Activated CD4-positive, alpha-beta T cell treated with anti-CD3 and anti-CD28 coated beads, Interleukin-2, amount 10 ng/mL, durations not matched to agents 7 days and 5 days (primary cell): Measurements from ENCODE around the gene ZNF407. TPM values are rescaled to one million over a fixed set of nuclear protein-coding genes. Genes with fewer than 3 reads are reported as not detected.

Source experiments
- CTCF ChIA-PET: fragments of 350-600 bp; sonication (Branson Sonifier 250); formaldehyde crosslinking; loops from one replicate; lab custom pipeline; 2021; ENCODE audit warnings: antibody characterized with exemption; lab: Charles Lee
- POLR2A ChIA-PET: fragments of 350-600 bp; sonication (Branson Sonifier 250); formaldehyde crosslinking; loops from one replicate; lab custom pipeline; 2021; ENCODE audit warnings: antibody characterized with exemption; lab: Charles Lee
- DNase-seq: peaks from one replicate; pipeline ENCODE4 v3.0.0-alpha.2; 2020
- H3K27ac Mint-ChIP-seq: one replicate; pipeline ENCODE4 v1.8.0; 2021; ENCODE audit warnings: mild to moderate bottlenecking, moderate library complexity, mixed read lengths
- H3K27me3 Mint-ChIP-seq: one replicate; pipeline ENCODE4 v1.8.0; 2021; ENCODE audit warnings: mixed read lengths
- H3K36me3 Mint-ChIP-seq: one replicate; pipeline ENCODE4 v1.8.0; 2021; ENCODE audit warnings: low read depth, mixed read lengths
- H3K4me1 Mint-ChIP-seq: one replicate; pipeline ENCODE4 v1.8.0; 2021; ENCODE audit warnings: mixed read lengths
- H3K4me3 Mint-ChIP-seq: one replicate; pipeline ENCODE4 v1.8.0; 2021; ENCODE audit warnings: mild to moderate bottlenecking, moderate library complexity, mixed read lengths
- H3K9me3 Mint-ChIP-seq: one replicate; pipeline ENCODE4 v1.8.0; 2021; ENCODE audit warnings: mixed read lengths
- total RNA-seq, 2 experiments: library from RNA; stranded (reverse); gene quantifications; one replicate each; pipeline ENCODE4 v1.2.3, GENCODE V29; 2021

ZNF407 gene
- total RNA-seq, 2 experiments from 2014 or later, result 19.3 TPM

DNA sequence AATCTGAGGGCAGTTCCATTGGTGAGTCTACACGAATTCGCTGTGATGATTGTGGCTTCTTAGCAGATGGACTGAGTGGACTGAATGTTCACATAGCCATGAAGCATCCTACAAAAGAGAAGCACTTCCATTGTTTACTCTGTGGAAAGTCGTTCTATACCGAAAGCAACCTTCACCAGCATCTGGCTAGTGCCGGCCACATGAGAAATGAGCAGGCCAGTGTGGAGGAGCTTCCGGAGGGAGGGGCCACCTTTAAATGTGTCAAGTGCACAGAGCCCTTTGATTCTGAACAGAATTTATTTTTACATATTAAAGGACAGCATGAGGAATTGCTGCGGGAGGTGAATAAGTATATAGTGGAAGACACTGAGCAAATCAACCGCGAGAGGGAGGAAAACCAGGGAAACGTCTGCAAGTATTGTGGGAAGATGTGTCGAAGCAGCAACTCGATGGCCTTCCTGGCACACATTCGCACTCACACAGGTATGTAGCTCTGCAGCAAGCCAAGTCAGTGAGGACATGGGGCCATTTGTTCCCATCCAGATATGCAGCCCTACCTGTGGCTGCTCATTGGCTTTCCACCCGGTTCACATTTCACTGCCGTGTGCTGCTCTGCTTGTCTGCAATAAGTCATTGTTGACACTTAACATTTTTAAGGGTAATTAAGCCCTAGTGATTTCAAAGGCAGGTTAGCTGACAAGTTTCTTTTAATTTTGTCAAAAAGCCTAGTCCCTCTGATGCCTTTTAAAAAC is 37.7 kb downstream of the ZNF407 start:
- Mint-ChIP-seq H3K27me3 (no peaks in the 10 kb centered on the region), H3K4me1 (peaks cover 36% of the 10 kb centered on the region), H3K27ac (no peak overlapping the region), H3K36me3 (peaks cover 34% of the 10 kb centered on the region), H3K9me3 (no peaks in the 10 kb centered on the region), H3K4me3 (no peak overlapping the region)
- ChIA-PET POLR2A (no interaction called here), CTCF (no interaction called here)
- no peak for DNase-seq

DNA sequence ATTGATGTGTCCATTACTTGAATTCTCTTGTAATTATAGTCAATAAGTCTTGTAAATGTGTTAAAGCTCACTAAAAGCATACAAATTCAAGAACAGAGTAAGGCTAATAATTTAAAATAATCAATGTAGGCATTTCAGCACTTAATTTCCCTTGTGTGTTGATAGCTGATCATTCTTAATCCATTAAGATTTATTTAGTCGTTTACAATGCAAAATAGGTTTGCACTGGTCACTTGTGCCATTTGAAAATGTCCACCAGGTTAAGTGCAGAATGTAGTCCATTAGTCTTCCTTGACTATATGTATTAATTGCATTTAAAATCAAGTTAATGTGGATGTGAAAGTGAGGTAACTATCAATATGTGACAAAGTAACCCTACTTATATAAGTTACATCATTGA is 39.4 kb downstream of the ZNF407 start:
- H3K27me3 Mint-ChIP-seq, result no peaks in the 10 kb centered on the region
- ChIA-PET CTCF (no interaction called here), POLR2A (no interaction called here)
- H3K4me1 Mint-ChIP-seq, result peaks cover 19% of the 10 kb centered on the region
- no peak for DNase-seq
- no peaks in the 10 kb centered on the region for H3K9me3 Mint-ChIP-seq
- no peak overlapping the region for H3K27ac Mint-ChIP-seq
- no peak overlapping the region for H3K4me3 Mint-ChIP-seq
- H3K36me3 Mint-ChIP-seq, result peaks cover 36% of the 10 kb centered on the region

DNA sequence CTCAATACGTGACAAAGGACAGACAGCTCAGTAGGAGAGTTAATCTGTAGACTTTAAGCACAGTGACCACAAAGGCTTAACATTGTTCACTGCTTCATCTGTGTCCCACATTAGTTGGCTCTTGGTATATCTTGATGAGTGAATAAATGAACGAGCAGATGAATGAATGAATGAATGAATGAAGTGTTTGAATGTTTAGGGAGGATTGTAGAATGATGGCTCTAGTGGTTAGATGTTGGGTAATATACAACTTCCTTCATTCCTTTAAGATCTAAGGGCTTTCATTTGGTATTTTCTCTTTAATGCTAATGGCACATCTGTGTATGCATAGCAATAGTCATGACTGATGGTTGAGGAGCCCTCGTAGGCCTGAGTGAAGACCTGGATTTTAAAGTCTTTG is 40.5 kb downstream of the ZNF407 start:
- H3K4me1 Mint-ChIP-seq, result peaks cover 7% of the 10 kb centered on the region

DNA sequence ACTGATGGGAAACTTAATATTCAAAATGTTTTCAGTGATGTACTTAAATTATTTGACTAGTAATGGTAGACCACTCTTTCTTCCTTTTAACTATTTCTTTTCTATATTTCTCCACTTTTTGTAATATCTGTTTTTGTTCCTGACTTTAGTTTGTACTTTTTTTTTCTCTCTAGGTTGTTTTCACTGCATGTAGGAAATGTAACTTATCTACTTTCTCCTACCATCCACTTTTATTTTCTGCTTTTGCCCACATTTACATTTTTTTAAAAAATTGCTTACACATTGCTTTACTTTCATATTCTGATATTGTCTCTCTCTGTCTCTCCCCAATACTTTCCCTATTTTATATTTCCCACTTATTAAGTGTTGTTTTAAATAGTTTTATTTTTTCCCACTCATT is 47.0 kb downstream of the ZNF407 start:
- H3K36me3 Mint-ChIP-seq, result peaks cover 13% of the 10 kb centered on the region
- H3K27me3 Mint-ChIP-seq, result no peaks in the 10 kb centered on the region
- no peaks in the 10 kb centered on the region for H3K9me3 Mint-ChIP-seq
- ChIA-PET CTCF (no interaction called here), POLR2A (no interaction called here)
- H3K4me1 Mint-ChIP-seq, result peaks cover 11% of the 10 kb centered on the region
- H3K27ac Mint-ChIP-seq, result peak overlapping the region; percentile 46
- no peak overlapping the region for H3K4me3 Mint-ChIP-seq
- DNase-seq, result no peak

More for the DNA sequence above, 40.5 kb downstream of the ZNF407 start:
- H3K27me3 Mint-ChIP-seq, result no peaks in the 10 kb centered on the region
- ChIA-PET POLR2A (no interaction called here), CTCF (no interaction called here)
- no peak overlapping the region for H3K27ac Mint-ChIP-seq
- no peak overlapping the region for H3K4me3 Mint-ChIP-seq
- peaks cover 28% of the 10 kb centered on the region for H3K36me3 Mint-ChIP-seq
- no peak for DNase-seq
- no peaks in the 10 kb centered on the region for H3K9me3 Mint-ChIP-seq

DNA sequence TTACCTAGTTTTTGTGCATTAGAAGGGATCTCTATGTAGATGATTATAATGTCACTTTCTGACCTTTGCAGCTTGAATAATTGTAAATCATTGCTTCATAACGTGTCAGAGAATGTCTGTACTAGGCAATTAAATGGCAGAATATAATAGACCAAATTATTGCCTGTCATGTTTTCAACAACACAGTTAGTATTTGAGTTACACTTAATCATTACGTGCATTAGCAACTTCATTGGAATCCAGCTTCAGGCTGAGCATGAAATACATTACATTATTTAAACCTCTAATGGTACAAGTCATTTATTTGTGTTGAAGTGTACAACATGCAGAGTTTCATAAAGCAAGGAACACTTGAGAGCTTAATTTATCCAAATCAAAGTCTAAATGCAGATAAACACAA is 48.0 kb downstream of the ZNF407 start:
- Mint-ChIP-seq H3K9me3 (no peaks in the 10 kb centered on the region), H3K27me3 (no peaks in the 10 kb centered on the region), H3K27ac (no peak overlapping the region), H3K4me1 (peaks cover 11% of the 10 kb centered on the region), H3K36me3 (peaks cover 13% of the 10 kb centered on the region), H3K4me3 (no peak overlapping the region)
- ChIA-PET CTCF (interaction anchor here (0.7 kb wide), 1 partner anchor 21 kb away, joined by 4 read pairs; no protein-coding TSS in a partner anchor), POLR2A (no interaction called here)
- no peak for DNase-seq

DNA sequence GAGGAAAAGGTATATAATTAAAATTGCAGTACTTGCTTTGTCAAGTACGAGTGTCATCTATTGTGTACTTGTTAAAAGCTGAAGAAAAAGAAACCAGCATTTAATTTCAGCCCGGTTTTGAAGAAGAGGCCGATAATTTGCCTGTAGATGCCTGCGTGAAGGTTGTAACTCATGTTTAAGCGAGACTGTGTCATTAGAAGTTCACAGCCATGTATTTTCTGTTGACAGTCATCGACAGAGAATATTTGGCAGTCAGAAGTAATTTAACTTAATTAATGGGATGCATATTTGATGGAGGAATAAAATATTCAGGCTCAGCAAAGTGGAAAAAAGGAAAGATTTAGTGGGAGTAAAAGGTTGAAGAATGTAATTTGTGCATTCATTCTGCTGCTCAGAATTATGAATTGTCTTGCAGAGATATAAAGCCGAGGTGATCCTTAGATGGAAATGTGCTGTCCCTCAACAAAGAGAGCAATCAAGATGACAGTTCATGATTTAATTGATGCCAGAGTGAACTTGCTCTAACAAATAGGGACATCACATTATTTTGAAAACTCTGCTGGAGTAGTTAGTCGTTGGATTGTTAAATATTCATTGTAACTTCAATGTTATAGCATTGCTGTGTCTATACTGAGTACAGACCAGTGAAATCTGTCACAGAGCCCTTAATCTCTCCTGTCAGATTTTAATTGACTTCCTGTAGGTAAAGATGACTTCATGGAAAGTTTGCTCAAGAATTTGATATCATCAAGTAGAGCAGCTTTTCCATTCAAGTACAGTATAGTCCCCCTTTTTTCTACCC is 53.9 kb downstream of the ZNF407 start:
- ChIA-PET CTCF (no interaction called here), POLR2A (no interaction called here)
- DNase-seq, result no peak
- H3K27ac Mint-ChIP-seq, result no peak overlapping the region
- no peaks in the 10 kb centered on the region for H3K4me1 Mint-ChIP-seq
- peaks cover 4% of the 10 kb centered on the region for H3K36me3 Mint-ChIP-seq
- no peak overlapping the region for H3K4me3 Mint-ChIP-seq
- no peaks in the 10 kb centered on the region for H3K27me3 Mint-ChIP-seq
- no peaks in the 10 kb centered on the region for H3K9me3 Mint-ChIP-seq

DNA sequence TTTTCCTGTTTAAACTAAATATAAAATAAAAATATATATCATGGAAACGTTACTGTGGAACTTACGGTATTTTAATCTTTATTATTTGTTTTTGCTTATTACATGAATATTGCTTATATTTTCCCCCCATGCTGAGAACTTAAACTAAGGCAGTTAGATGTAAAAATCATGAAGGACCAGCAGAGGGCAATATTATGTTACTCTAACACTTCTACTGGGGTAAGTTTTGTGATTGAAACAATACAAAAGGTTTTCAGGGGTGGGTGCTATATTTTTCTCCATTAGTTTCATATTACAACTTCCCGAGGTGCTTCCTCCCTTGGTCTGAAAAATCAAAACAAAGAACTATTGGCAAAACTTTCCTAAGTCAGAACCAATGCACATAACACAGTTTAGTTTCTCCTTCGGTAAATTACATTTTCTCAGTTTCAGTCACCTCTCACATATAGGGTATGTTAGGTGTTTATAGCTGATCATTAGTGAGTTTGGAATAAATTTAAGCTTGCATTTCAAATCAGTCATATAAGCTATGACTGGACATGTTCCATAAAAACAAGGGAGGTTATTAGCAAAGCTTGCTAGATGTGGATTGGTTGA is 54.8 kb downstream of the ZNF407 start:
- ChIA-PET CTCF (no interaction called here), POLR2A (no interaction called here)
- Mint-ChIP-seq H3K4me1 (no peaks in the 10 kb centered on the region), H3K4me3 (no peak overlapping the region), H3K27ac (no peak overlapping the region), H3K9me3 (no peaks in the 10 kb centered on the region), H3K36me3 (peaks cover 2% of the 10 kb centered on the region), H3K27me3 (no peaks in the 10 kb centered on the region)
- DNase-seq, result peak; percentile 27

DNA sequence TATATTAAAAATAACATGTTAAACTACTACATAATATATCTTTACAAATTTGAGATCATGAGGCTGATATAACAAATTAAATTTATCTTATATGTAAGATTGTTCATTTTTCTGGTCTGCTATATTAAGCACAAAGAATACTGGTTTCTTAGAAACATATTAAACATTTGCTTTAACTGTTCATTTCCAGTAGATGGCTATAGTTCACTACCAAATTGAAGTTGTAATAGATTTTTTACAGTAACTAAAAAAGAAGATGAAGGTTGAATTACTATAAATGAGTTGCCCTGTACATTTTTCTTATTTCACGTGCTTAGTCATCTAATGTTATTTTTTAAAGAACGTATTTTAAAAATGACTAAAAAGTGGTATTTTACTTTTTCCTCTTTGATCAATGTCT is 57.0 kb downstream of the ZNF407 start:
- Mint-ChIP-seq H3K9me3 (no peaks in the 10 kb centered on the region), H3K36me3 (no peaks in the 10 kb centered on the region), H3K27me3 (no peaks in the 10 kb centered on the region), H3K4me3 (no peak overlapping the region), H3K27ac (no peak overlapping the region), H3K4me1 (no peaks in the 10 kb centered on the region)
- CTCF ChIA-PET, result no interaction called here
- POLR2A ChIA-PET, result no interaction called here
- no peak for DNase-seq

DNA sequence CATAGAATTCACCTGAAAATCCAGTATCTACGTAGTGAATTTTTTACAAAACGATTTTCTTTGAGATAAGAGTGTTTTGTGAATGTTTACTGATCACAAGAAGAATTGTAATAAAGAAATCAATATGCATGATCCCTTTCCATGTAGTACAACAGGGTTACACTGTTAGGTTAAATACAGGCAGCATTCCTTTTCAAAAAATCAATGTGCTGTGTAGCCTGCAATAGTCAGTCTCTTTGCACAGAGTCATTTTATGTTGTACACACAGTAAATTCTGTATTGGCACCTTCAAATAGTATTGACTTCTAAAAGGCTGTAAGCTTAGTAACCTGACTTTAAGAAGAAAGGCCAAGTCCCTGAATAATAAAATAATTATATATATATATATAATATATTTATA is 63.3 kb downstream of the ZNF407 start:
- DNase-seq, result no peak
- ChIA-PET POLR2A (no interaction called here), CTCF (no interaction called here)
- H3K27me3 Mint-ChIP-seq, result no peaks in the 10 kb centered on the region
- no peak overlapping the region for H3K27ac Mint-ChIP-seq
- H3K36me3 Mint-ChIP-seq, result no peaks in the 10 kb centered on the region
- no peaks in the 10 kb centered on the region for H3K4me1 Mint-ChIP-seq
- H3K4me3 Mint-ChIP-seq, result no peak overlapping the region
- no peaks in the 10 kb centered on the region for H3K9me3 Mint-ChIP-seq

DNA sequence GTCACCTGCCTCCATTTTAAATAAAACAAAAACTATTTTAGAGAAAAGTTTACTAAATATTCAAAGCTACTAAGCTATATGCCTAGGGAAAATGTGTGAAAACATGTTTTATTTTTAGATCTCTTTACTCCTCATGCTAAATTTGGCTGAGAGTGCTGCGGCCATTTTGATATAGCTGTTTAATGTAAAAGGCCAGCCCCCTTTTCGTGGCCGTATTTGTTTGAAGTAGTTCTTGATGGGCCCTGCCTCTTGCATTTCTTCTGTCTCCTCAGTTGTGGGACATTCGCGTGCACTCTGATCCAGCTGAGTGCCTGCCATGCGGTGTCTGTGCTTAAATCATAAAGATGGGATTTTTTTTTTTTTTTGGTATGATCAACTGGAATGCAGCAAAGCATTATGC is 64.0 kb downstream of the ZNF407 start:
- H3K9me3 Mint-ChIP-seq, result no peaks in the 10 kb centered on the region
- no peak overlapping the region for H3K27ac Mint-ChIP-seq
- H3K4me1 Mint-ChIP-seq, result no peaks in the 10 kb centered on the region
- ChIA-PET CTCF (no interaction called here), POLR2A (no interaction called here)
- no peak overlapping the region for H3K4me3 Mint-ChIP-seq
- H3K27me3 Mint-ChIP-seq, result no peaks in the 10 kb centered on the region
- no peaks in the 10 kb centered on the region for H3K36me3 Mint-ChIP-seq
- no peak for DNase-seq

DNA sequence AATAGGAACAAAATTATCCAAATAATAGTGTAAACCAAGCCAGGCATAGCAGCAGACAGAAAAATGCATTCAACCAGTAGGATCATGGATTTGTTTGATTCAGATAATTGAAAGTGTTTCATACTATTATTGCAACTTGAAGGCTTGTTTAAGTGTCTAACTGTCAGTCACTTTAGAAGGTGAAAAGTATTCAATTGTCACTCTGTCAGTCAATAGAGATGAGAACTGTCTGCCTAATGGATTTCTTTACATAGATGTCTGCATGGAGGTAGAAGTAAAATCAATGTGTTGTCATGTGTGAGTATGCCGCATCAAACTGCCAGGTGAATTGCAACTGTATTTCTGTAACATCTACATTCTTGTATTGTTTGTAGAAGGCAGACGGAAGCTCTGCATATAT is 65.0 kb downstream of the ZNF407 start:
- DNase-seq, result no peak
- no peaks in the 10 kb centered on the region for H3K9me3 Mint-ChIP-seq
- H3K27ac Mint-ChIP-seq, result no peak overlapping the region
- H3K4me3 Mint-ChIP-seq, result no peak overlapping the region
- H3K4me1 Mint-ChIP-seq, result no peaks in the 10 kb centered on the region
- H3K36me3 Mint-ChIP-seq, result no peaks in the 10 kb centered on the region
- CTCF ChIA-PET, result no interaction called here
- H3K27me3 Mint-ChIP-seq, result no peaks in the 10 kb centered on the region
- POLR2A ChIA-PET, result no interaction called here

DNA sequence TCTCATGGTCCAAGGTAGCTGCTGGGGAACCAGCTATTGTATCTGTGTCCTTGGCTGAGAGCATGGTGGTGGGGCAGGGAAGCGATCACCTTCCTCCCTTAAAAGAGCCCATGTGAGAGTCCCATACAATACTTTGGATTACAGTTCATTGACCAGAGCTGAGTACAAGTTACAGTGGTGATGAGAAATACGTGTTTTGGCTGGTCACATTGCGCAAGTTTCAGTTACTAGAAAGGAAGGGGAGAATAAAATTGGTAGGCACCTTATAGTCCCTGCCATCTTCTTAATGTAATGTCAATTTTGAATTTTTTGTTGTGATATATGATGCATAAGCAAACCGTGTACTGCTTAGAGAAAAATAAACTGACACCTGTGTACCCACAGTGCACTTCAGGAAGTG is 67.7 kb downstream of the ZNF407 start:
- DNase-seq, result no peak
- CTCF ChIA-PET, result no interaction called here
- Mint-ChIP-seq H3K27ac (no peak overlapping the region), H3K27me3 (no peaks in the 10 kb centered on the region), H3K9me3 (no peaks in the 10 kb centered on the region), H3K4me1 (no peaks in the 10 kb centered on the region), H3K36me3 (no peaks in the 10 kb centered on the region), H3K4me3 (no peak overlapping the region)
- POLR2A ChIA-PET, result no interaction called here

DNA sequence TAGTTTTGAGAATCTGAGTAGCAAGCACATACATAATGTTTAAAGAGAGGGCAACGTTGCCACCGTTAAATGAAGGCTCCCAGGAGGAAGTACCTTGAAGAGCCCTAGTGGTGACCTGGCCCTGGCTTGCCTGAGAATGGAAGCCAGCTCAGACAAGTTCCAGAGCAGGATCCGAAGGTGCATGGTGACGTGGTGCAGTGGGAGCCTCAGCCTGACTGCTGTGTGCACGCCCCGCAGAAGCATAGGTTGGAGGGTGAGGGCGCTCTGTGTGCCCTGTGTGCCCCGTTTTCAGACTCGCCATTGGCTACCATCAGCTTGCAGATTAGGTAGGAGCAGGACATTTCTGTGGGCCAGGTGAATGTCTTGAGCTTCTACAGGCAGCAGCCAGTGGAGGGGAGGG is 68.2 kb downstream of the ZNF407 start:
- H3K4me3 Mint-ChIP-seq, result no peak overlapping the region
- no peaks in the 10 kb centered on the region for H3K27me3 Mint-ChIP-seq
- ChIA-PET POLR2A (no interaction called here), CTCF (no interaction called here)
- DNase-seq, result no peak
- no peaks in the 10 kb centered on the region for H3K36me3 Mint-ChIP-seq
- no peak overlapping the region for H3K27ac Mint-ChIP-seq
- no peaks in the 10 kb centered on the region for H3K4me1 Mint-ChIP-seq
- H3K9me3 Mint-ChIP-seq, result no peaks in the 10 kb centered on the region
